Measurements from ENCODE around the gene KCNN3. TPM values are rescaled to one million over a fixed set of nuclear protein-coding genes. Genes with fewer than 3 reads are reported as not detected.

Gene KCNN3
- total RNA-seq, 1 donor: not detected

- TF ChIP-seq, protein P1, sequence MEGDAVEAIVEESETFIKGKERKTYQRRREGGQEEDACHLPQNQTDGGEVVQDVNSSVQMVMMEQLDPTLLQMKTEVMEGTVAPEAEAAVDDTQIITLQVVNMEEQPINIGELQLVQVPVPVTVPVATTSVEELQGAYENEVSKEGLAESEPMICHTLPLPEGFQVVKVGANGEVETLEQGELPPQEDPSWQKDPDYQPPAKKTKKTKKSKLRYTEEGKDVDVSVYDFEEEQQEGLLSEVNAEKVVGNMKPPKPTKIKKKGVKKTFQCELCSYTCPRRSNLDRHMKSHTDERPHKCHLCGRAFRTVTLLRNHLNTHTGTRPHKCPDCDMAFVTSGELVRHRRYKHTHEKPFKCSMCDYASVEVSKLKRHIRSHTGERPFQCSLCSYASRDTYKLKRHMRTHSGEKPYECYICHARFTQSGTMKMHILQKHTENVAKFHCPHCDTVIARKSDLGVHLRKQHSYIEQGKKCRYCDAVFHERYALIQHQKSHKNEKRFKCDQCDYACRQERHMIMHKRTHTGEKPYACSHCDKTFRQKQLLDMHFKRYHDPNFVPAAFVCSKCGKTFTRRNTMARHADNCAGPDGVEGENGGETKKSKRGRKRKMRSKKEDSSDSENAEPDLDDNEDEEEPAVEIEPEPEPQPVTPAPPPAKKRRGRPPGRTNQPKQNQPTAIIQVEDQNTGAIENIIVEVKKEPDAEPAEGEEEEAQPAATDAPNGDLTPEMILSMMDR (IDR thresholded peaks at IDR 0.05; ENCODE audit: insufficient read depth, low read depth, low read length): no peak
- DNase-seq (ENCODE audit: low read depth): no peak
- no peak overlapping the region for H3K4me3 ChIP-seq (ENCODE audit: low read depth, low read length)
Observed at GRCh38 chr1:154714052-154714623, 155.9 kb downstream of the KCNN3 start.

- TF ChIP-seq, protein P1 (IDR thresholded peaks at IDR 0.05; ENCODE audit: insufficient read depth, low read depth, low read length): no peak
Observed at GRCh38 chr1:154713005-154713404, 157.1 kb downstream of the KCNN3 start.

GRCh38 chr1:154712166-154712810 is 157.8 kb downstream of the KCNN3 start:
- H3K4me3 ChIP-seq (ENCODE audit: low read depth, low read length): no peak overlapping the region
- TF ChIP-seq, protein P1 (IDR thresholded peaks at IDR 0.05; ENCODE audit: insufficient read depth, low read depth, low read length): no peak
- DNase-seq (ENCODE audit: low read depth): no peak

More at GRCh38 chr1:154713005-154713404, 157.1 kb downstream of the KCNN3 start:
- H3K4me3 ChIP-seq (ENCODE audit: low read depth, low read length): no peak overlapping the region
- DNase-seq (ENCODE audit: low read depth): no peak

- DNase-seq (ENCODE audit: low read depth): no peak
- TF ChIP-seq, protein P1 (IDR thresholded peaks at IDR 0.05; ENCODE audit: insufficient read depth, low read depth, low read length): no peak
Observed at GRCh38 chr1:154711416-154711815, 158.7 kb downstream of the KCNN3 start.

DNA sequence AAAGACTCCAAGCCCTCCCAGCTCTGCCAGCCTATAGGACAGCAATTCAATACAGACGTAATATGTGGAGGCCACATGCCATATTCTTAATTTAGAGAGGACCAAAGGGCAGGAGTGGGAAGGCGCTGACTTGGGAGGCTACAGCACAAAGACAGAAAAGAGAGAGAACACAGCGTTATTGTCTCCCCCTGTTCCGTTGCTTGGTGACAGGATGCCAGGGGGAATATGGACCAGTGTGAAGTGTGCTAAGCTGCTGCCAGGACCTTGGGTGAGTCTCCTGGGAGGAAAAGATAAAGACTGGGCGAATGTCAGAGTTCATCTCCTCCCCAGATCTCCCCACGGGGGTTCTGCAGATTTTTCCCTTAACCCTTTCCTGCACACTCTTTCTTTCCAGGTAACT is 160.0 kb downstream of the KCNN3 start:
- TF ChIP-seq, protein P1 (IDR thresholded peaks at IDR 0.05; ENCODE audit: insufficient read depth, low read depth, low read length): no peak
- no peak overlapping the region for H3K4me3 ChIP-seq (ENCODE audit: low read depth, low read length)

More at GRCh38 chr1:154711416-154711815, 158.7 kb downstream of the KCNN3 start:
- no peak overlapping the region for H3K4me3 ChIP-seq (ENCODE audit: low read depth, low read length)

GRCh38 chr1:154707901-154708463 is 162.1 kb downstream of the KCNN3 start:
- H3K4me3 ChIP-seq (ENCODE audit: low read depth, low read length): no peak overlapping the region
- DNase-seq (ENCODE audit: low read depth): no peak
- TF ChIP-seq, protein P1 (IDR thresholded peaks at IDR 0.05; ENCODE audit: insufficient read depth, low read depth, low read length): no peak

More for the DNA sequence above, 160.0 kb downstream of the KCNN3 start:
- no peak for DNase-seq (ENCODE audit: low read depth)
